ENCODE results near the gene PPARG.

Gene PPARG

GRCh38 chr3:12449889-12450682, 161.2 kb downstream of the PPARG start:
- Histone ChIP-seq H3K27ac (ENCODE audit: low read length) (no peak overlapping the region), H3K9ac (ENCODE audit: low read depth, low read length) (no peak overlapping the region), H3K4me2 (ENCODE audit: insufficient read depth, low read length) (no peak overlapping the region), H2AFZ (ENCODE audit: low read depth, low read length) (no peak overlapping the region), H4K20me1 (ENCODE audit: insufficient read depth, low read length) (no peaks in the 10 kb centered on the region), H3K9me3 (ENCODE audit: insufficient read depth, low read length, severe bottlenecking) (peaks cover 7% of the 10 kb centered on the region), H3K4me3 (ENCODE audit: low read depth in 1 of 2, low read length in 2 of 2) (no peak overlapping the region), H3K79me2 (ENCODE audit: insufficient read depth, low read length) (no peaks in the 10 kb centered on the region), H3K36me3 (ENCODE audit: insufficient read depth, low read length) (no peaks in the 10 kb centered on the region), H3K4me1 (ENCODE audit: insufficient read depth, low read length) (no peaks in the 10 kb centered on the region), H3K27me3 (ENCODE audit: insufficient read depth, low read length, poor library complexity) (no peaks in the 10 kb centered on the region)
- no peak for TF ChIP-seq EZH2 (IDR thresholded peaks at IDR 0.05; ENCODE audit: borderline replicate concordance, low read depth, low read length, severe bottlenecking)
- no peak for TF ChIP-seq CTCF (IDR thresholded peaks at IDR 0.05; ENCODE audit: borderline replicate concordance, extremely low read depth, low read length, poor library complexity, severe bottlenecking)
- DNase-seq = no peak
- ATAC-seq (ENCODE audit: insufficient read depth, low read depth) = no peak

- H3K9me3 ChIP-seq (ENCODE audit: insufficient read depth, low read length, severe bottlenecking) = peaks cover 7% of the 10 kb centered on the region
- no peaks in the 10 kb centered on the region for H4K20me1 ChIP-seq (ENCODE audit: insufficient read depth, low read length)
- no peak overlapping the region for H3K4me2 ChIP-seq (ENCODE audit: insufficient read depth, low read length)
- TF ChIP-seq CTCF (IDR thresholded peaks at IDR 0.05; ENCODE audit: borderline replicate concordance, extremely low read depth, low read length, poor library complexity, severe bottlenecking) = no peak
- no peak for TF ChIP-seq EZH2 (IDR thresholded peaks at IDR 0.05; ENCODE audit: borderline replicate concordance, low read depth, low read length, severe bottlenecking)
- no peaks in the 10 kb centered on the region for H3K27me3 ChIP-seq (ENCODE audit: insufficient read depth, low read length, poor library complexity)
- no peak overlapping the region for H3K9ac ChIP-seq (ENCODE audit: low read depth, low read length)
- no peak overlapping the region for H3K4me3 ChIP-seq (ENCODE audit: low read depth in 1 of 2, low read length in 2 of 2)
- DNase-seq (no peak), ATAC-seq (ENCODE audit: insufficient read depth, low read depth) (no peak)
- H3K79me2 ChIP-seq (ENCODE audit: insufficient read depth, low read length) = no peaks in the 10 kb centered on the region
- H3K4me1 ChIP-seq (ENCODE audit: insufficient read depth, low read length) = no peaks in the 10 kb centered on the region
- no peak overlapping the region for H3K27ac ChIP-seq (ENCODE audit: low read length)
- H3K36me3 ChIP-seq (ENCODE audit: insufficient read depth, low read length) = no peaks in the 10 kb centered on the region
- H2AFZ ChIP-seq (ENCODE audit: low read depth, low read length) = no peak overlapping the region
Observed at GRCh38 chr3:12451481-12451880, 162.6 kb downstream of the PPARG start.

GRCh38 chr3:12451960-12452359, 163.1 kb downstream of the PPARG start:
- no peak overlapping the region for H3K9ac ChIP-seq (ENCODE audit: low read depth, low read length)
- ATAC-seq (ENCODE audit: insufficient read depth, low read depth) = no peak
- no peak overlapping the region for H2AFZ ChIP-seq (ENCODE audit: low read depth, low read length)
- no peak for DNase-seq
- no peaks in the 10 kb centered on the region for H3K79me2 ChIP-seq (ENCODE audit: insufficient read depth, low read length)
- H3K27ac ChIP-seq (ENCODE audit: low read length) = no peak overlapping the region
- TF ChIP-seq EZH2 (IDR thresholded peaks at IDR 0.05; ENCODE audit: borderline replicate concordance, low read depth, low read length, severe bottlenecking) (no peak), CTCF (IDR thresholded peaks at IDR 0.05; ENCODE audit: borderline replicate concordance, extremely low read depth, low read length, poor library complexity, severe bottlenecking) (no peak)
- H3K4me2 ChIP-seq (ENCODE audit: insufficient read depth, low read length) = no peak overlapping the region
- H3K36me3 ChIP-seq (ENCODE audit: insufficient read depth, low read length) = no peaks in the 10 kb centered on the region
- H3K4me1 ChIP-seq (ENCODE audit: insufficient read depth, low read length) = no peaks in the 10 kb centered on the region
- no peaks in the 10 kb centered on the region for H4K20me1 ChIP-seq (ENCODE audit: insufficient read depth, low read length)
- no peak overlapping the region for H3K4me3 ChIP-seq (ENCODE audit: low read depth in 1 of 2, low read length in 2 of 2)
- H3K9me3 ChIP-seq (ENCODE audit: insufficient read depth, low read length, severe bottlenecking) = peaks cover 7% of the 10 kb centered on the region
- no peaks in the 10 kb centered on the region for H3K27me3 ChIP-seq (ENCODE audit: insufficient read depth, low read length, poor library complexity)
